GM19452 (cell line): Measurements from ENCODE around the gene SYCP1.
"Not testable (repeated sequence)": the region's sequence is repeated elsewhere in the genome, so short reads cannot be mapped to it uniquely, and the experiment has no call there.

Experiments
- ATAC-seq: cut with Tn5 transposase; IDR thresholded peaks from one replicate; pipeline ENCODE4 v1.9.1; 2021; ENCODE audit not compliant: unreplicated experiment

The SYCP1 gene

GRCh38 chr1:114854693-114855320 lies at the start of gene SYCP1:
SYCP1 (plus strand) TSS chr1:114854863; CDS start chr1:114855465, 602 bp downstream.
- no peak for ATAC-seq

- ATAC-seq, result no peak
These were observed 34.8 kb upstream of the SYCP1 start for GRCh38 chr1:114819869-114820268.

GRCh38 chr1:114820392-114820791 lies 34.3 kb upstream of the SYCP1 start:
- no peak for ATAC-seq

GRCh38 chr1:114821978-114822377 lies 32.7 kb upstream of the SYCP1 start:
- no peak for ATAC-seq

GRCh38 chr1:114828251-114828650 lies 26.4 kb upstream of the SYCP1 start:
- ATAC-seq, result no peak

- not testable (repeated sequence) for ATAC-seq
These were observed 24.6 kb upstream of the SYCP1 start for GRCh38 chr1:114830075-114830474.

- ATAC-seq, result no peak
These were observed 23.2 kb upstream of the SYCP1 start for GRCh38 chr1:114831276-114831994.

- ATAC-seq, result no peak
These were observed 22.6 kb upstream of the SYCP1 start for GRCh38 chr1:114832057-114832456.

GRCh38 chr1:114833421-114833820 lies 21.2 kb upstream of the SYCP1 start:
- no peak for ATAC-seq

GRCh38 chr1:114844270-114844669 lies 10.4 kb upstream of the SYCP1 start:
- no peak for ATAC-seq

GRCh38 chr1:114853584-114853983 lies 1.1 kb upstream of the SYCP1 start:
- ATAC-seq, result no peak

- ATAC-seq, result no peak
These were observed 6.7 kb downstream of the SYCP1 start for GRCh38 chr1:114861384-114861783.

- no peak for ATAC-seq
These were observed 37.7 kb downstream of the SYCP1 start for GRCh38 chr1:114892194-114892918.

- ATAC-seq, result no peak
These were observed 42.1 kb downstream of the SYCP1 start for GRCh38 chr1:114896795-114897194.

GRCh38 chr1:114901814-114902213 lies 47.2 kb downstream of the SYCP1 start:
- no peak for ATAC-seq

- ATAC-seq, result no peak
These were observed 47.7 kb downstream of the SYCP1 start for GRCh38 chr1:114902343-114902742.

- ATAC-seq, result no peak
These were observed 48.8 kb downstream of the SYCP1 start for GRCh38 chr1:114903480-114903879.

GRCh38 chr1:114915720-114916119 lies 61.1 kb downstream of the SYCP1 start:
- ATAC-seq, result not testable (repeated sequence)

- no peak for ATAC-seq
These were observed 71.9 kb downstream of the SYCP1 start for GRCh38 chr1:114926607-114927006.

- no peak for ATAC-seq
These were observed 72.7 kb downstream of the SYCP1 start for GRCh38 chr1:114927401-114927800.

GRCh38 chr1:114956570-114956969 lies 101.9 kb downstream of the SYCP1 start:
- no peak for ATAC-seq

GRCh38 chr1:114959423-114959822 lies 104.8 kb downstream of the SYCP1 start:
- ATAC-seq, result no peak
